ENCODE data around the gene NAT10.

GRCh38 chr11:34161361-34161760 lies 55.9 kb downstream of the NAT10 start:
- TF ChIP-seq TAF1 (IDR thresholded peaks at IDR 0.05; ENCODE audit: borderline replicate concordance, insufficient read depth, low read length) = no peak
- no peak for TF ChIP-seq POLR2AphosphoS5 (IDR thresholded peaks at IDR 0.05; ENCODE audit: low read depth, low read length)
- no peak for TF ChIP-seq FOXP2 (optimal IDR thresholded peaks at IDR 0.05; ENCODE audit: borderline replicate concordance, extremely low read depth, extremely low read length, insufficient read depth)
